Erythroblast (primary cell): ENCODE results near the gene TMEM164.

Experiments used
- GATA1 ChIP-seq: IDR thresholded peaks from 2 replicates; pipeline ENCODE4 v1.6.1; 2011; ENCODE audit warnings: low read depth, mild to moderate bottlenecking, control low read depth, low read length, moderate library complexity
- POLR2A ChIP-seq: IDR thresholded peaks from 2 replicates; pipeline ENCODE4 v1.6.1; 2011; ENCODE audit warnings: mild to moderate bottlenecking, low read length

- TF ChIP-seq POLR2A = no peak
- TF ChIP-seq GATA1 = no peak
Measured at GRCh38 chrX:109974906-109975655, 27.8 kb upstream of the TMEM164 start.
